HEK293T (cell line): ENCODE measurements around the gene C1QL4.

ENCODE experiments used
- CTCF ChIA-PET: fragments of 350-600 bp; formaldehyde crosslinking; extraction: SDS; loops from one replicate; lab custom pipeline; 2021; ENCODE audit warnings: antibody characterized with exemption, inconsistent platforms; lab: Yijun Ruan, JAX
- POLR2A ChIA-PET: fragments of 350-600 bp; formaldehyde crosslinking; extraction: SDS; loops from one replicate; lab custom pipeline; 2020; ENCODE audit warnings: antibody characterized with exemption, inconsistent platforms; lab: Yijun Ruan, JAX
- DNase-seq: peaks from one replicate; pipeline ENCODE4 v3.0.0; 2012; ENCODE audit warnings: mixed read lengths; ENCODE audit errors: extremely low spot score
- ARNT ChIP-seq: fragments of 450-650 bp; IDR thresholded peaks from 2 replicates; pipeline ENCODE4 v1.6.1; 2017; ENCODE audit warnings: mild to moderate bottlenecking
- BHLHE40 ChIP-seq: fragments of 450-650 bp; IDR thresholded peaks from 2 replicates; pipeline ENCODE4 v1.6.1; 2016; ENCODE audit warnings: mild to moderate bottlenecking, moderate library complexity, borderline replicate concordance
- CTBP1 ChIP-seq: fragments of 450-650 bp; IDR thresholded peaks from 2 replicates; pipeline ENCODE4 v1.6.1; 2016; ENCODE audit warnings: borderline replicate concordance
- ELF4 ChIP-seq: fragments of 450-650 bp; IDR thresholded peaks from 2 replicates; pipeline ENCODE4 v1.6.1; 2017; ENCODE audit warnings: antibody characterized with exemption
- FOXA1 ChIP-seq: fragments of 450-650 bp; IDR thresholded peaks from 2 replicates; pipeline ENCODE4 v1.6.1; 2016; ENCODE audit warnings: mild to moderate bottlenecking
- FOXK2 ChIP-seq: fragments of 450-650 bp; IDR thresholded peaks from 2 replicates; pipeline ENCODE4 v1.6.1; 2016; ENCODE audit warnings: mild to moderate bottlenecking
- FOXM1 ChIP-seq: fragments of 450-650 bp; IDR thresholded peaks from 2 replicates; pipeline ENCODE4 v1.6.1; 2017; ENCODE audit warnings: mild to moderate bottlenecking, borderline replicate concordance
- HDGF ChIP-seq: fragments of 450-650 bp; IDR thresholded peaks from 2 replicates; pipeline ENCODE4 v1.6.1; 2017; ENCODE audit warnings: antibody characterized with exemption, borderline replicate concordance
- L3MBTL2 ChIP-seq: fragments of 450-650 bp; conservative IDR thresholded peaks from 2 replicates; pipeline ENCODE4 v1.6.1; 2016; ENCODE audit warnings: mild to moderate bottlenecking
- LEF1 ChIP-seq: fragments of 450-650 bp; IDR thresholded peaks from 2 replicates; pipeline ENCODE4 v1.6.1; 2017; ENCODE audit warnings: mild to moderate bottlenecking, borderline replicate concordance
- NFRKB ChIP-seq: fragments of 450-650 bp; IDR thresholded peaks from 2 replicates; pipeline ENCODE4 v1.6.1; 2016; ENCODE audit warnings: mild to moderate bottlenecking, moderate library complexity
- SP1 ChIP-seq: fragments of 450-650 bp; IDR thresholded peaks from 2 replicates; pipeline ENCODE4 v1.6.1; 2017
- SUZ12 ChIP-seq: fragments of 450-650 bp; IDR thresholded peaks from 2 replicates; pipeline ENCODE4 v1.6.1; 2016; ENCODE audit warnings: mild to moderate bottlenecking
- TARDBP ChIP-seq: fragments of 450-650 bp; IDR thresholded peaks from 2 replicates; pipeline ENCODE4 v1.6.1; 2016
- ZNF384 ChIP-seq: fragments of 450-650 bp; IDR thresholded peaks from 2 replicates; pipeline ENCODE4 v1.6.1; 2016
- TF ChIP-seq, protein P1 (sequence below): fragments of 450-650 bp; IDR thresholded peaks from 2 replicates; pipeline ENCODE4 v1.6.1; 2016

C1QL4 gene

DNA sequence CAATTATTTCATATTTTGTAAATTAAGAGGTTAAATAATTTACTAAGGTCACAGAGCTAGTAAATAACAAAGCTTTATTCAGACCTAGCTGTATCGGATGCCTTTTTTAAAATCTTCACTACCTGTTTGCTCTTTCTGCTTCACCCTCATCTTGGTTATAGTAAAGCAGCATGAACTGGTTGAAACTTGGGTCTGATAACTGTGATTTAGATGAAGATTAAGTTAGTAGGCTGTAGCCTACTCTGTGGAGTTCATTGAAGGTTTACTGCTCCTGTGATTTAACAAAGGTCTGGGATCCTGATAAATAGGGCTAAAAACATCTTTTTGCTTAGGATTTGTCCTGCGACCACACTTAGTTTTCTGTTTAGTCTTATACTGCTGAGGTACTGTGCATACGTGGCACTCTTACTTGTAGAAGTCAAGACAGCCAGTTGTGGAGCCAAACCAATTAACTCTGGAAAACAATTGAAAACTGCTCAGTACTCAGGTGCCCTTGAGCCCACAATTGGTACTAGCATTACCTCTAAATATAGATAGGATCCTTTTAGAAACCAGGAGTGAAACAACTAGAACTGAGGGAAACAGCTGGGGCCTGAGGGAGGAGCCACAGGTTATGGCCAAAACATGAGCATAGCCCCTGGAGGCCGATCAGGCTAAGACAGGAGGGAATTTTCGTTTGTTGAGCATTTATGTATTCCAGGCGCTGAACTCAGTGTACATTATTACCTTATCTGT is 32.6 kb upstream of the C1QL4 start:
- DNase-seq, result peak; percentile 64
- ChIA-PET POLR2A (interaction anchor here (1.4 kb wide), 1 partner anchor 12 kb away, joined by 3 read pairs; no protein-coding TSS in a partner anchor), CTCF (no interaction called here)
- TF ChIP-seq, protein P1, sequence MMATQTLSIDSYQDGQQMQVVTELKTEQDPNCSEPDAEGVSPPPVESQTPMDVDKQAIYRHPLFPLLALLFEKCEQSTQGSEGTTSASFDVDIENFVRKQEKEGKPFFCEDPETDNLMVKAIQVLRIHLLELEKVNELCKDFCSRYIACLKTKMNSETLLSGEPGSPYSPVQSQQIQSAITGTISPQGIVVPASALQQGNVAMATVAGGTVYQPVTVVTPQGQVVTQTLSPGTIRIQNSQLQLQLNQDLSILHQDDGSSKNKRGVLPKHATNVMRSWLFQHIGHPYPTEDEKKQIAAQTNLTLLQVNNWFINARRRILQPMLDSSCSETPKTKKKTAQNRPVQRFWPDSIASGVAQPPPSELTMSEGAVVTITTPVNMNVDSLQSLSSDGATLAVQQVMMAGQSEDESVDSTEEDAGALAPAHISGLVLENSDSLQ, result no peak
- TF ChIP-seq BHLHE40, result no peak
- TF ChIP-seq ARNT, result no peak
- TF ChIP-seq TARDBP, result no peak
- no peak for TF ChIP-seq FOXM1
- TF ChIP-seq SUZ12, result no peak
- no peak for TF ChIP-seq LEF1
- TF ChIP-seq NFRKB, result no peak
- no peak for TF ChIP-seq L3MBTL2
- no peak for TF ChIP-seq ELF4
- TF ChIP-seq SP1, result no peak
- TF ChIP-seq FOXK2, result no peak
- TF ChIP-seq FOXA1, result no peak
- TF ChIP-seq ZNF384, result no peak

DNA sequence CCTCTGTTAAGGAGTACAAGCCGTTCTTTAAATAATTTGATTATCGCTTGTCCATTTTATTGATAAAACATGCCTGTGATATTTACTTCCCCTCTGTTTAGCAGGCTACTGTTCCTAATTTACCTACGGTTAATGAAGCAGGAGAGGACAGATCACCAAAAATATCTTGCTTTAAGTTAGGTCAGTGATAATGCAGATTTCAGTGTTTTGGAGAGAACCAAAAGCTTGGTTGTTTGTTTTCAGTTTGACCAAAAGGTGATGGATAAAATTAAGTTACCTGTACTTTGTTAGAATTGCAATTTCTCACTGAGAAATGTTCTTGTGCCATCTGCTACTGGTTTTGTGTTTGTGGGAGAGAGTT is 31.2 kb upstream of the C1QL4 start:
- ChIA-PET CTCF (interaction anchor here (0.8 kb wide), 1 partner anchor 20 kb away, joined by 3 read pairs; no protein-coding TSS in a partner anchor), POLR2A (interaction anchor here (0.6 kb wide), 1 partner anchor 107 kb away, joined by 4 read pairs; no protein-coding TSS in a partner anchor)
- TF ChIP-seq, protein P1, result no peak
- TF ChIP-seq LEF1 (no peak), L3MBTL2 (no peak), ZNF384 (no peak), HDGF (no peak), TARDBP (no peak), CTBP1 (no peak), ELF4 (no peak), BHLHE40 (no peak), FOXK2 (no peak), FOXA1 (no peak), ARNT (no peak), SUZ12 (no peak), NFRKB (no peak), FOXM1 (no peak), SP1 (no peak)
- no peak for DNase-seq

DNA sequence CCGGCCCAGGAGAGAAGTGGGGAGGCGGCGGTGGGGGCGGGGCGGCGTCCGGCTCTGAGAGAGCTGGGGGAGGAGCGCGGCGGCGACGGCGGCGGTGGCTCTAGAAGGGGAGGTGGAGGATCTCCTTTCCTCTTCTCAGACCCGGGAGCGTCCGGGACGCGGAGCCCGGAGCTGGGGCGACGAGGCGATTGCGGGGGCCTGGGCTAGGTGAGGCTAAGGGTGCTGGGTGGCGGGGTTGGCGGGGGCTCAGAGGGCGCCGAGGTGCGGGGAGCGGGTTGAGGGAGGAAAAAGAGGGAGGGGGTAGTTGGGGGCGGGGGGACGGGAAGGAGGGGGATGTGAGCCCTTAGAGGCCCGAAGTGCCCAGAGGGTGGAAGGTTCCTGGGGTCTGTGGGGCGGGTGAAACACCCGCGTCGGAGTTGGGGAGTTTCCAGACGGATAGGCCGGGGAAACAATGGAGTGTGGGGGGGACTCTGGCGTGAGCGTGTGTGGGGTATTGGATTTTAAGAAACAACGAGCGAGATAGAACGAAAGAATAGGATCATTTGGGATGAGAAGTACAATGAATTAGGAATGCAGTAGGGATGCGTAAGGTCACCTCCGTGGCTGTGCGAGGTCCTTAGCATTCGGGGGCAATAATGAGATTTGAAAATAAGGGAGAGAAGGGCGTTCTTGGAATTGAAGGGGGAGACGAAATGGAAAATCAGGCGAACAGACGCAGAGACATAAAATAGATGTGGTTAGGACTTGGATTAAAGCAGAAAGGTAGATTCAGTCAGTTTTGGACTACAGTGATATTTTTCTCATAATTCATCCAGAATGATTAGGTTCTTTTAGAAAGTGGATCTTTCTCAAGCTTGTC is 30.6 kb upstream of the C1QL4 start, which contains the start of gene SPATS2:
SPATS2 (plus strand) TSS at position 82 of the 859 bp plus-strand sequence. CDS start 93,551 bp downstream, outside the sequence.
- POLR2A ChIA-PET, result interaction anchor here (0.6 to 2.8 kb wide), 54 partner anchors 9 to 374 kb away, joined by 3 to 34 read pairs (median 5); partner anchors contain the start of genes DNAJC22, MCRS1, PRPF40B and PRPH
- TF ChIP-seq ARNT, result no peak
- TF ChIP-seq, protein P1, result no peak
- no peak for TF ChIP-seq FOXK2
- no peak for TF ChIP-seq ELF4
- no peak for TF ChIP-seq SP1
- TF ChIP-seq TARDBP, result no peak
- TF ChIP-seq FOXA1, result no peak
- no peak for TF ChIP-seq CTBP1
- TF ChIP-seq HDGF, result no peak
- TF ChIP-seq ZNF384, result no peak
- no peak for TF ChIP-seq BHLHE40
- no peak for DNase-seq
- CTCF ChIA-PET, result interaction anchor here (0.6 to 2.1 kb wide), 10 partner anchors 9 to 477 kb away, joined by 3 to 17 read pairs (median 4); no protein-coding TSS in a partner anchor

DNA sequence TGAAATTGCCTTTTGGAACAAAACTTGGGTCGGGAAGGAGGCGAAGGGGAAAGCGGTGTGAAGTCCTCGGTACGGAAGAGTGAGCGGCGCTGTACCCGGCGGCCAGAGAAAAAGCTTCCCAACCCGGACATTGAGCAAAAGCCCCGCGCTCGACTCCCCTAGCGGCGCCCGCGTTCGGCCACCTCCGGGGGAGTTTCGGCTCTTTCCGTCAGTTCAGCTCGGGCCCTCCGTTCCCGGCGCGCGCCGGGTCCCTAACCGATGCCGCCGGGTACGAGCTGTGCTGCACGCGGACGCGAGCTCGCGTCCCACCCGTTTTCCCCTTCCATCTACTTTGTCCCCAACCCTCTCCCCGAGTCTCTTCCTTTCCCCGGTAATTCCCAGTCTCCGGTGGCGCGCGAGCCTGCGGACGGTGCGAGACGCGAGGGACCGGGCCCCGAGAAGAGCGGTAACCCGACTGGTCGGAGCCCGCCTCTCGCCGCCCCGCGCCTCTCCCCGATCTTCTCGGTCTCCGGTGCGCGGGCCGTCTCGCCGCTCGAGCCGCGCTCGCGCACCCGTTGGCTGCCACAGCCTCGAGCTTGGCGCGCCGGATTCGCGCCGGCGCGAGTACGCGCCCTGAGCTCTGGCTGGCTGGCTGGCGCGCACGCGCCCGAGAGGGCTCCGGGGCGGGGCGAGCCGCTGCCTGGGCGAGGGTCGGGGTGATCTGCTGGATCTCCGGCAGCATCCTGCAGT is 29.8 kb upstream of the C1QL4 start:
- ChIA-PET POLR2A (interaction anchor here (0.8 to 2.8 kb wide), 57 partner anchors 8 to 375 kb away, joined by 3 to 34 read pairs (median 5); partner anchors contain the start of genes DNAJC22, MCRS1, PRPF40B and PRPH), CTCF (interaction anchor here (0.6 to 2.1 kb wide), 11 partner anchors 8 to 476 kb away, joined by 3 to 17 read pairs (median 5); no protein-coding TSS in a partner anchor)
- TF ChIP-seq, protein P1, result no peak
- TF ChIP-seq ELF4 (peak; percentile 55), FOXA1 (no peak), L3MBTL2 (peak; percentile 57; the same call in 1 of the 2 replicates), SUZ12 (no peak), ZNF384 (no peak), LEF1 (0 out of 2 replicates have a peak, but pooled peaks have one; percentile 20), SP1 (no peak), CTBP1 (no peak)
- peak; percentile 93 for DNase-seq
